ENCODE data around the gene UBA3.

- TF ChIP-seq CTCF (IDR thresholded peaks at IDR 0.05) (no peak), POLR2A (IDR thresholded peaks at IDR 0.05) (no peak)
Observed at GRCh38 chr3:69097407-69098086, 17.4 kb upstream of the UBA3 start.

Data from suprapubic skin (tissue), 3 donors.